Dermis microvascular lymphatic vessel endothelial cell (primary cell): ENCODE results near the gene UCMA. TPM values are rescaled to one million over a fixed set of nuclear protein-coding genes. Genes with fewer than 3 reads are reported as not detected.

Experiments used
- DNase-seq, 2 donors: peaks; one replicate each; pipeline versions ENCODE4 v3.0.0 to v3.0.0-alpha.2; 2010; ENCODE audit warnings: low read depth in 2 of 2
- total RNA-seq: library from RNA; depleted of rRNA; stranded (reverse); fragments of >200 nt; gene quantifications from 2 replicates; pipeline ENCODE4 v1.2.1, GENCODE V29; 2014

The UCMA gene
- total RNA-seq, 1 donor from 2014 or later: not detected

GRCh38 chr10:13188593-13188992 lies 45.6 kb downstream of the UCMA start:
- no peak for DNase-seq

- DNase-seq: no peak
Measured at GRCh38 chr10:13187135-13187534, 47.0 kb downstream of the UCMA start.

DNA sequence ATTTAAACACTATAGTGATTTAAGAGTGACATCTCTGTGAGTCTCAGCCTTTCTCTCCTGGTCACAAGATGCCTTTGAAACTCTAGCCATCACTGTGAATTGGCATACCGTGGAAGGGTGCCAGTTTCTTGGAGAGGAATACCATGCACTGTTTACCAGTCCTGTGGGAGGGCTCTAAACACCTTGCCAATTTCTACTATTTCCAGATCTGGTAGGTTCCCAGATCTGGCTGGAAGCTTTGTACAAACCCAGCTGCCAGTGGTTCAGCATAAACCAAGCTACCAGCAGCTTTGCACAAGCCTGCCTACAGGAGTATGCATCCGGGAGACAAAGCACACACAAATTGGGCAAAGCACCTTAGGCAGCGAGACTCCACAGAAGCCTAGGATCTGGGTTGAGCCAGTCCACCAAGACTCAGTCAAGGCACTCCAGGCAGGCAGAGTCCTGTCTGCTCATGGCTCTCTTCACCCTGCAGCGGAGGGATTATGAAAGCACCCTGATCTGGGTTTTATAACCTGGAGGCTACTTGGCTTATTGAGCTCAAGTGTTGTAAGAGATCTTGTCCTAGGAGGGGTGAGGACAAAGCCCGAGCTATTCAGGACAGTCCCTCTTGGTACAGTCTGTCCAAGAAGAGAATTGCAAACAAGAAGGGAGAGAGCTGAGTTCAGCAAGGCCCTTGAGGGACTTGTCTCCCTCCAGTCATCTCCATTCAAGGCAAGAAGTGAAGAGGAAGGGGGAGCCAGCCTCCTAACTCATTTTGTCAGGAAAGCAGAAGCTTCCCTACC lies 49.3 kb downstream of the UCMA start:
- DNase-seq: no peak

DNA sequence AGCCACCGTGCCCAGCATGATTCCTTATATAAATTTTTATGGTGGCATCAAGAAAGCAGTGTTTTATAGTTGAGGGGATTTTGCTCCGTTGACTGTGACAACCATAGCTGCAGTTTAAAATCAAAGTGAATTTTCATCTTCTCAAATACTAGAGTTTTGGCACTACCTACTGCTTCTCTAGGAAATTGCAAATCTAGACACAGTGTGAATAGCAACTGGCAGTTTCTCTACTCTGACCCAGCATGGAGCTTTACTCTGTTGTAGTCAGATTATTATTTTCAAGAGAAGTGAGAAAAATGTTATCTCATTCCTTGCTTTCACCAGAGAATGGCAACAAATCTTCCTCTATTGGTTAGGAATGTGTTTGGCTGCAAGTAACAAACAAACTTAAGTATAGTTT lies 49.9 kb downstream of the UCMA start:
- DNase-seq: no peak

- DNase-seq: no peak
Measured at GRCh38 chr10:13183625-13184024, 50.5 kb downstream of the UCMA start.

DNA sequence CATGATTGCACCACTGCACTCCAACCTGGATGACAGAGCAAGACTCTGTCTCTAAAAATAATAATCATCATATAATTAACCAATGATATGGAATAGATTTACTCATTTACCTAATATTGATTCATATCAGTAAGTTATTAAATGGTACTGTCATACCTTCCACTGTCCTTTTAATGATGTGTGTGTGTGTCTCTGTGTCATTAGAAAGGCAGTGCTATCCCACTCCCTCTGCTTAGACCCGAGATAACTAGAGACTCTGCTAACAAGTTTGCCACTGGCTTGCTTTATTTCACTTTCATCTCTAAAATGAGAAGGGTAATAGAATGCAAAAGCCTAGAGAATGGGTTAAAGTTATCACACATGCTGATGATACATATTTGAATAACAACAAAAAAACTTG lies 51.8 kb downstream of the UCMA start:
- DNase-seq: no peak

DNA sequence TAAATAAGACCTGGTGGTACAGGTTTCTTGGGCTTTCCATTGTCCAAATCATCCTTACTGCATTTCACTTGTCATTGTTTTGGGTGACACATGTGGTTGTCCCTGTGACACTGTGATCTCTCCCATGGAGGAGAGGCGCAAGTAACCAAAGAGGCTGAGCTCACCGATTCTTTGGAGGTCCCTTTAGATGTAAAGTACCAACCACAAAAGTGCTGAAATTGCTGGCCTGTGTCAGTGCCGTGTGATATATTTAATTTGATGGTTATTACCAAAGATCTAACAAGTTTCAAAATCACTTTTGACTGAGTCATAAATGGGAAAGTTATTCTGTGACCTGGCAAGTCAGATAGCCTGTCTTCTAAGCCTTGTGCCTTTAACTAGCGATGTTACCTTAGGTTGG lies 53.4 kb downstream of the UCMA start:
- no peak for DNase-seq

DNA sequence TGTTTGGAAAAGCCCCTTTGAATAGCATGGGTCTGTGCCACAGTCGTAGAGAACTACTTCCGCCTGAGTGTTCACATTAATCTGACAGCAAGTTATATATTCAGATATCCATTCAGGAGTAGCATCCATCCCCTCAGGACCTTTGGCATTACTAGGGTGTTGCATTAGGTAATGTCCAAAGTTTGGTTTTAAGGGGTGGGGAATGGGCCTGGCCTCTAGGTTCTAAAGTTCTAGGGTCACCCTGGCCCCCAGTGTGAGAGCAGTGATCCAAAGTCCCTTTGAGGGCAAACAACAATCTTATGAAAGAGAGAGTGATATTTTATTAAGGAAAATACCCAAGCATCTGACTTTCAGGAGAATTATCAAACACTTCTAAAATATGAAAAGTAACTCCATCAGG lies 60.6 kb downstream of the UCMA start:
- DNase-seq: no peak

Other genes starting within 250 kb of the UCMA start
- gene CCDC3, start 232.7 kb downstream of the UCMA start, total RNA-seq: 0.13 and 1.5 TPM in 2 replicates
- 66.9 and 70.9 TPM in 2 replicates for gene OPTN, start 134.2 kb downstream of the UCMA start, total RNA-seq
- 4.6 and 9.6 TPM in 2 replicates for gene MCM10, start 72.8 kb downstream of the UCMA start, total RNA-seq
- gene PHYH, start 65.7 kb upstream of the UCMA start, total RNA-seq: 5.8 and 8.1 TPM in 2 replicates
- 34.1 and 40.1 TPM in 2 replicates for gene SEPHS1, start 113.9 kb upstream of the UCMA start, total RNA-seq